Stimulated activated CD4-positive, alpha-beta T cell treated with anti-CD3 and anti-CD28 coated beads, Interleukin-4, amount 100 ng/mL, for 1 hour (primary cell): ENCODE data around the gene P3H1.
"Not testable (repeated sequence)": the region's sequence is repeated elsewhere in the genome, so short reads cannot be mapped to it uniquely, and the experiment has no call there.

Experiments
- DNase-seq: peaks from one replicate; pipeline ENCODE4 v3.0.0-alpha.2; 2020

The P3H1 gene, protein sequence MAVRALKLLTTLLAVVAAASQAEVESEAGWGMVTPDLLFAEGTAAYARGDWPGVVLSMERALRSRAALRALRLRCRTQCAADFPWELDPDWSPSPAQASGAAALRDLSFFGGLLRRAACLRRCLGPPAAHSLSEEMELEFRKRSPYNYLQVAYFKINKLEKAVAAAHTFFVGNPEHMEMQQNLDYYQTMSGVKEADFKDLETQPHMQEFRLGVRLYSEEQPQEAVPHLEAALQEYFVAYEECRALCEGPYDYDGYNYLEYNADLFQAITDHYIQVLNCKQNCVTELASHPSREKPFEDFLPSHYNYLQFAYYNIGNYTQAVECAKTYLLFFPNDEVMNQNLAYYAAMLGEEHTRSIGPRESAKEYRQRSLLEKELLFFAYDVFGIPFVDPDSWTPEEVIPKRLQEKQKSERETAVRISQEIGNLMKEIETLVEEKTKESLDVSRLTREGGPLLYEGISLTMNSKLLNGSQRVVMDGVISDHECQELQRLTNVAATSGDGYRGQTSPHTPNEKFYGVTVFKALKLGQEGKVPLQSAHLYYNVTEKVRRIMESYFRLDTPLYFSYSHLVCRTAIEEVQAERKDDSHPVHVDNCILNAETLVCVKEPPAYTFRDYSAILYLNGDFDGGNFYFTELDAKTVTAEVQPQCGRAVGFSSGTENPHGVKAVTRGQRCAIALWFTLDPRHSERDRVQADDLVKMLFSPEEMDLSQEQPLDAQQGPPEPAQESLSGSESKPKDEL

DNA sequence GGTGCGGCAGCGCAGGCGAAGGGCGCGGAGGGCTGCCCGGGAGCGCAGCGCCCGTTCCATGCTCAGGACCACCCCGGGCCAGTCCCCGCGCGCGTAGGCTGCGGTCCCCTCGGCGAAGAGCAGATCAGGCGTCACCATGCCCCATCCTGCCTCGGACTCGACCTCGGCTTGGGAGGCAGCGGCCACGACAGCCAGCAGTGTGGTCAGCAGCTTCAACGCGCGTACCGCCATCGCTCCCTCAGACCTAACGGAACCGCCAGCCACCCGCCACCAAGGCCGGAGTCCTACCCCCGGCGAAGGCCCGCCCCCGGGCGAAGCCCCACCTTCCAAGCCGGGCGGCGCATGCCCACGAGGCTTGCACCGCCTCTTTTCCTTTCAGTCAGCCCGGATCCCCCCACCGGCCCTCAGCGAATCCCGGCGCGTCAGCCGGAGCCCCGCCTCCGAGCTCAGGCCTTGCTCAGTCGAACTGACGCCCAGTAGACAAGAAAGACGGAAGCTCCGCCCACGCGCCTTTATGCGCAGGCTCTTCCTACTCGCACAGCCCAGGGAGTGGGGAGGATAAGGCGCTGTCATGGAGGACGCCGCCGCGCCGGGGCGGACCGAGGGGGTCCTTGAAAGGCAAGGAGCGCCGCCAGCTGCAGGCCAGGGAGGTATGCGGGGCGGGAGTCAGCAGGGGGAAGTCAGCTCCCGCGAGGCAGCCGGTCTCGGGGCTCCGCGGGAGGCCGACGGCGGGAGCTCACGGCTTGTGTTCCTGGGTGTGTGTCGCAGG, at the start of gene P3H1, which contains the start of gene C1orf50:
TSS of gene P3H1 (minus strand) at position 288 of the 769 bp plus-strand sequence. CDS start at position 231, 57 bp downstream.
TSS of gene C1orf50 (plus strand) at position 509 of the 769 bp plus-strand sequence. CDS start at position 572, 63 bp downstream.
- DNase-seq, result peak; percentile 99

DNA sequence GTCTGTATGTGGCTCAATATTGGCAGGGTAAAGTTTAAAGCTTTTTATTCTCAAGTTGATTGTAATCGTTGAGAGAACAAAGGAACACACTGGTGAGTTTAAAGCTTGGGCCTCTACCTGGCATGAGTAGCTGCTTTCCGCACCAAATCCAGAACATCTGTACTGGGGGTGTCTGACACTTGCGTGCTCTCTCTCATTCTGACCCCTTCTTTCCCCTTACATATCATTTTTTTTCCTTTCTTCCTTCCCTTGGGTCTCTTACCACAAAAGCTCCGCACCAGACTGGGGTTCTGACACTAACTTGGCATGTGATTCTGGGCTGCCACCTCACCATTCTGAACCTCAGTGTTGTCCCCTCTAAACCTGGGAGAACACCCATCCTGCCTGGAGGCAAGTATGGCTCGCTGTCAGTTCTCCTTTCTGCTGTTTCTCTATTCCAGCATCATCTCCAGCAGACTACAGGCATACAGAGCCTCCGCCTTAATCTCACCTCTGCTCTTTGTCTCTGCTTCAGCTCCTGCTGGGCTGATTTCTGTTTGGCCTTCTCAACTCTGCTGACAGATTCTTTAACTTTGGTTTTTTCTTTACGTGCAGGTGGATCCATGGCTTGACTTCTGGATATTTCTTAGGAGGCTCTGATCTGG, 49.2 kb upstream of the P3H1 start:
- DNase-seq, result no peak

DNA sequence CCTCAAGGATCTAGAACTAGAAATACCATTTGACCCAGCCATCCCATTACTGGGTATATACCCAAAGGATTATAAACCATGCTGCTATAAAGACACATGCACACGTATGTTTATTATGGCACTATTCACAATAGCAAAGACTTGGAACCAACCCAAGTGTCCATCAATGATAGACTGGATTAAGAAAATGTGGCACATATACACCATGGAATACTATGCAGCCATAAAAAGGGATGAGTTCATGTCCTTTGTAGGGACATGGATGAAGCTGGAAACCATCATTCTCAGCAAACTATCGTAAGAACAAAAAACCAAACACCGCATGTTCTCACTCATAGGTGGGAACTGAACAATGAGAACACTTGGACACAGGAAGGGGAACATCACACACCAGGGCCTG, 48.0 kb upstream of the P3H1 start:
- not testable (repeated sequence) for DNase-seq

DNA sequence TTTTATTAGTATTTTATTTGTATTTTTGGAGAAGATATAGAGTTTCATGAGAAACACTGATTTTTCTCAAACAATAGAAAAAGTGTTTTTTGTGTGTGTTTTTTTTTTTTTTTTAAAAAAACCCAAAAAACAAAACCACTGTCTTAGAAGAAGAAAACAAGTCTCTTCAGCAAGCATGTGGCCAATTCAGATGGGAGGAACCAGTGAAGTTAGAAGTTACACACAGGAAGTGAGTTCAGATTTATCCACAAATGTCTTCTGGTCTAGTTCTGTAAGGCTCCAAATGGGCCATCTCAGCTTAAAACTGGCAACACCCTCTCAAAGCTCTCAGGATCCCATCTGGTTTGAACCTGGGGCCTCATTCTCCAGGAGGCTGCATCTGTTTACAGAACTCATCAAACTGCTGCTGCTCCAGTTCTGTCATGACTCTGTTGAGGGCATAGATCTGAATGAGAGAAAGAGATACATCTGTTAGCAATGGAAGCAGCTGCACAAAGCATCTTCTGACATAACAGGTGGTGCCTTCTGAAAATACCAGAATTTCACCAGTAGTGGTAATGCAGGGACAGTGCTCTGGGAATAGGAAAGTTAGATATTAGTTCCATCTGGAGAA, 40.3 kb upstream of the P3H1 start:
- DNase-seq, result no peak

DNA sequence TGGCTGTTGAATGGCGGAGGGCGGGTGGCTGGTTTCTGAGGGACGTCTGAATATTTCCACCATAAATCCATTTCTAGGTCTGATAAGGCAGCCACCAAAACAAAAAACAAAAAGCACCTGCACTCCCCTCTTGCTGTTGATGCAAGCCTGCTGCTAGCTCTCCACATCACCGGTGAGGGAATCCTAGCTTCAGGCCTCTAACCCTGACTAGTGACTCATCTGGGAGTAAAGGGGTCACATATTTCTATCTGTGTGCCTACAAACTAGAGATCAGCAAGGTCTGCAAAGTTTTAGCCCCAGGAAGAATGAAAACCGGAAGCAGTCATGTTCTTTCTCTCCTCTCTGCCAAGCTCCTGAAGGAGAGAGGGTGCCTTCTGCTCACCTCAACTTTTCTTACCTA, 39.8 kb upstream of the P3H1 start:
- no peak for DNase-seq

DNA sequence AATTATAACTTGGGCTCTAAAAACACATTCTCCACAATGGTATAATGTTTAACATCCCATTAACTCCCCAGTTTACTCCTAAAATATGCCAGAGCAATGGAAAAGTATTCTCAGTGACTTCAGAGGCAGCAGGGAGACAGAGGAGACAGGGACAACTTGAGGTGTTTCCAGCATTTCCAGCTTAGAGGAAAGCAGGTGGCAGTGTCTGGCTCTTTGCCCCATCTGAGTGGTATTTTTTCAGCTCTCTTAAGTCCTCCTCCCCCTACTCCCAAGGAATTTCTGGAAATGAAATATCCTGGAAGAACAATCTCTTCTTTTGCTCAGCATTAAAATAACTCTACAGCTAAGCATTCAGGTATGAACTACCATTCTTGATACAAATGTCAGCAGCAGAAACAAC, 39.3 kb upstream of the P3H1 start:
- no peak for DNase-seq

DNA sequence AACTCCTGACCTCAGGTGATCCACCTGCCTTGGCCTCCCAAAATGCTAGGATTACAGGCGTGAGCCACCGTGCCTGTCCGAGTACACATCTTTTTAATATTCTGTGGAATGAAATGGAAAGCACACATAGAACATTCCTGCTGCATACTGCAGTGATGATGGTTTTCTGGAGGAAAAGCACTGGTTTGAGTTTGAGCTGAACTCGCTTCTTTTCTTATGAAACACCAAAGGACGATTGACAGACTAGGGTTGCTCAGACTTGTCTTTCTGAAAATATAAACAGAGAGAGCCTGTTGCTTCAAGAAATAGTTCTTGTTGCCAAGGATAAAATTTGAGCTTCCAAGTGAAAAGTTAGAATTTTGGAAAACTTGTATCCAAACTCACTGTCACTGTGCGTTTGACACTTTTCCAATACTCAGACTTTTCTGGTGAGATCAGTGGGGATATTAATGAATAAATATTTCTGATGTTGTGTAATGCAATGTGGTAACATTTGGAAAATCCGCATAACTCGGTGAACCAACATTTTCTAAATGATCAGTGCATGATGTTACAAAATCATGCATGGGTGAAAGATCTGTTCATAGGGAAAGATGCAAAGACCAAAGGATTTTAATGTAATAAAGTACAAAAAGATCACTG, 35.1 kb upstream of the P3H1 start:
- DNase-seq, result no peak

DNA sequence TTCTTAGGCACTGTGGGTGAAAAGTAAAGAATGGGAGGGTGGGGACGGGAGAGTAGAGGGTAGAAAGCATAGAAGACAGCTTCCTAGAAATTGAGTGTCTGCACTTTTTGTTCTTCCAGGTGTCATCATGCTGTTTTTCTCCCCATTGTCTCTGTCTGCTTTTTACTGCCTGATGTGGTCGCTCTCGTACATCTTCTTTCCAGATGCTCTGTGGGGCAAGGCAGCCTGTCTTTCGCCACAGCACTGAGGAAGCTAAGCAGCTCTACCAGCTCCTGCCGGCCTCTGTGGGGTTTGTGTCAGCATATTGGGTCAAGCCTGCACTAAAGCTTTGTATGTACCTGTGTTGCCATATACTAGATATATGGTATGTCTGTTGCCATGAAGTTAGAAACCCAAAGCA, 31.2 kb upstream of the P3H1 start:
- DNase-seq, result no peak

DNA sequence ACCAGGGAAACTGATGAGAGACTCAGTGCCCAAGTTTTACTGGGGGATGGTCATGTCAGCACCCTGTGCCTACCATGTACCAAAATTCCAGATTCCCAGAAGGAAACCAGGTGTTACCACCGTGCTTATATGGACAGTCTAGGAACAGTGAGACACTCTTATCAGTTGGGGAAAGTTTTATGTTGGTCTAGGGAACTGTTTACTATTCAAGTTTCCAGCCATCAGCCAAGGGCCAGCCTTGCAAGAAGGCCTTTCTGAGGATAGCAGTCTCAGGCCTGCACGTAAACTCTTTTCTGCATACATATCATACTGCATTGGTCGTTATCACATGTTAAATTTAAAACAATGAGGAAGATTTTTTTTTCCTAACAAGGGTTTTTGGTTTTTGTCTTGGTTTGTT, 30.6 kb upstream of the P3H1 start:
- no peak for DNase-seq

DNA sequence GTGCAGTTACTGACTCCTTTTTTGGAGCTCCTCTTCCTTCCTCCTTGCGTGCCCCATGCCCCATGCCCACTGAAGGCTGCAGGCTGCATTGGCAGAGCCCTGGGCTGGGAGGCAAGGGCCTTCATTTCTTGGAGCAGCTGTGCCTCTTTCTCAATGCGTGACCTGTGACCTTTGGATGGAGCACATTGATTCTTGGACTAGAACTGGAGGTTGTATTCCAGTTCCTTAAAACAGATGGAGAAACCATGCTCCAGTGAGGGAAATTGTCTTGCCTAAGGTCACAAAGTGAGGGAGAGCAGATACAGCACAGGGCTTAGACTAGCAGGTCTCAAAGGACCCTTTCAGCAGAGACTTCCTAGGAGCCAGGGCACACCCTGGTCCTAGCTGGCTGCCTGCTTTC, 27.0 kb upstream of the P3H1 start:
- no peak for DNase-seq

DNA sequence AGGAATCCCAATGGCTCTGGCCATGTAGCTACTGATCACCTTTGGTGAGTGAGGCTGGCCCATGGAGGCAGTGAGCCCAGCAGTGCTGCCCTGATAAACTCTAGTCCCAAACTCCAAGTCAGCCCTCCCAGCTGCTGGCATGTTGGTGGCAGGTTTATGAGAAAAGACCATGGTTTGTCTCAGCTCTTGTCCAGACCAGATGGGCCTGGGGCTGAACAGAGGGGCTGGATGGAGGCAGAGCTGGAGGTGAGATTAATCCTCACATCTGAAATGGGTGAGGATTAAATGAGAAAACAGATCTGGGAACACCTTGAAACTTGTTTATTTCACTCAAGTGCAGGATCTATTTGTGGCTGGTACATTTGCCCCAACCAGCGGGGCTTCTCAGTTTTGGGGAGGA, 21.2 kb upstream of the P3H1 start:
- no peak for DNase-seq

DNA sequence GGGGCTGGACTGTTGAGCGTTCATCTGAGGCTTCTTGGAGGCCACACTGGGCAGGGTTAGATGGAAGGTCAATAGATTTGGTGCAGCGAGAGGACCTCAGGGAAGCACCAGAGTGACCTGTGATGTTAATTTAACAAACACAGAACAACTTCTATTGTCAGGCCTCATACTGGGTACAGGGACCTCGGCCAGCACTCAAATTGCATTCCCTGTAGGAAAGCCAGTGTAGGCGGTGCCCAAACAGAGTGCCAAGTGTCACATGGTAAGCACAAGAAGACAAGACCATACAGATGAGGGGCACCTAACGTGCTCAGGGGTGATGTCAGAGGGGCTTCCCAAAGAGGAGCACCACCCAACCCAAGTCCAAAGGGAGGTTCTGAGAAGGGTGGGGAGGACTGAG, 19.3 kb upstream of the P3H1 start:
- DNase-seq, result no peak

DNA sequence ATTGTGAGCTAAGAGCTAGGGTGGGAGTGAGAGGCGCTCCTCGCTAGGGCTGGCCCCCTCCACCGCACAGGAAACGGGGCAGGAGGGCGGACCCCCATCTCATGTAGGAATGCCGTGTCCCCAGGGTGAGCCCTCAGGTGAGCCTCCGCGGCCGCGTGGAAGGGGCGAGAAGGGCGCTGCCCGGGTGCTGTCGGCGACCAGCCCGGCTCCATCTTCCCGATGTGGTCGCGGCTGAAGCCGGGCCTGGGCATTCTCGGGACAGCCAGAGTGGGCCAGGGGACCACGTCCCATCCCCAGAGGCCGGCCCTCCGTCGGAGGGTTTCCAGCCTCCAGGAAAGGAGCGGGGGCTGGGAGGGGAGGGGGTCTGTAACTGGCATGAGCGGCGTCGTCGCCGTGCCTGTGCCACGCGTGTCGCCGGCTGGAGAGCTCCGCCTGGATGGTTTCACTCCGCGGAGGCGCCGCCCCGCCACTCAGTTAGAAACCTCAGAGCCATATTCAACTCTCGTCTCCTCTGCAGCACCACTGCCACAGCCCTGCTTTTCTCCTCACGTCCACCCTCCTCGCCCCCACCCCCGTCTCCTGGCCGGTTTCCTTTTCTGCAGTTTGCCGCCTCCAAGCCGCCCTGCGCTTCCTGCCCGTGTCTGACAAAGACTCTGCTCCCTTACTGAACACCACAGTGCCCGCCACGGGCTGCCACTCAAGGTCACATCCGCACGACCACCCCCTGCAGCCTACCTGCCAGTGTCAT, 18.3 kb upstream of the P3H1 start, which contains the start of gene TMEM269:
TSS of gene TMEM269 (plus strand) at position 46 of the 748 bp plus-strand sequence. CDS start 4,903 bp downstream, outside the sequence.
- peak; percentile 52 for DNase-seq

DNA sequence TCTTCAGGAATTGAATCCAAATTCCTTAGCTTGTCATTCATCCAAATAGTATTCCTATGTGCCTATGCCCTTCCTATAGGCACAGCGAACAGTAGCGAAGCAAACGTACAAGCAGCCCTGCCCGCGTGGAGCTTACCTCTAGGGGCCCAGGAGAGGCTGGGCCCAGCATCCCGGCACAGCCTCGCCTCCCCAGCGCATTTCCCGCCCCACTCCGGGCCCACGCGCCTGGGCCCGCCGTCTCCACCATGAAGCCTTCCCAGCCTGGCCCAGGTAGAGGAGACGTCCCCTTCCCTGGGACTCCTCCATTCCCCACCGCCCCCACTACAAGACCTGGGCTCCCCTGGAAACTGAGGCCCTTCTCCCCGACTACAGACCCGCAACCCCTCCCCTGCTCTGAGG, 17.7 kb upstream of the P3H1 start:
- no peak for DNase-seq

DNA sequence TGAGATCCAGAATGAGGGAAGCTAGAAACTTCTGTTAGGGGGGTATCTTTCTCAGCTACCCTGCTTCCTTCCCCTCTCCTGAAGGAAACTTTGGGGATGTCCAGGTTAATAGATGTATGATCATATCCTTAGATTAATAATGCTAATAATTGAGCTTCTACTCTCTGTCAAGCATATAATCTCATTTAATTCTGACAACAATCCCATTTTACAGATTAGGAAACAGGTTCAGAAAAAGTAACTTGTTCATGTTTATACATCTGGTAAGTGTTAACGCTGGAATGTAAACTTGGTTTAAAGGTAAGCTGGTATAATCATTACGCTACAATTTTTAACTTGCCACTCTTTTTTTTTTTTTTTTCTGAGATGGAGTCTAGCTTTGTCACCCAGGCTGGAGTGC, 16.3 kb upstream of the P3H1 start:
- DNase-seq, result no peak

DNA sequence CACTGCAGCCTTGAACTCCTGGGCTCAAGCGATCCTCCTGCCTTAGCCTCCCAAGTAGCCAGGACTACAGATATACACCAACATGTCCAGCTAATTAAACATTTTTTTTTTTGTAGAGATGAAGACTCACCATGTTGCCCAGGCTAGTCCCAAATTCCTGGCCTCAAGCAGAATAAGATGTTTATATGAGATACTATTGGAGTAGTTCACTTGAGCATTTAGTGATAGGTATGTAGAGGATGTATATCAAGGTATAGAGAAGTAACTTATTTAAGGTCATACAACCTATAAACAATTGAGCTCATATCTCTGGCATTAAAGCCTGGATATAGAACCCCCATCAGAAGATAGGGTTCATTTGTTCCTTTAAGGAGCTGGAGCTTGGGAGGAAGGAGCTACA, 13.3 kb upstream of the P3H1 start:
- DNase-seq, result no peak

DNA sequence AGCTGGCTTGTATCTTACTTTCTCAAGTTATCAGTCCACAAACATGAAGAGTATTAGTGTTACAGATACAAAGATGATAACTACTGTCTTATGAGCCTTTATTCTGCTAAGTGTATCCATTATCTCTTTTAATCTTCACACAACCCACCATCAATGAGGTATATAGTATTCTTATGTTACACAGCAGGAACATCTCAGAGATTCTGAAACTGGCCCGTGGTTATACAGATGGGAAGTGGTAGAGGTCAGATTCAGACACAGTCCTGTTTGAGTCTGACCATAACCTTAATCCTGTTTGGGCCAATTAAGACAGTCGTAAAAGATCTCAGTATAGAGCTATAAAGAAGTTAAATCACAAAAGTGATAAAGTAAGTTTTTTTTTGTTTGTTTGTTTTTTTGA, 12.9 kb upstream of the P3H1 start:
- DNase-seq, result no peak

DNA sequence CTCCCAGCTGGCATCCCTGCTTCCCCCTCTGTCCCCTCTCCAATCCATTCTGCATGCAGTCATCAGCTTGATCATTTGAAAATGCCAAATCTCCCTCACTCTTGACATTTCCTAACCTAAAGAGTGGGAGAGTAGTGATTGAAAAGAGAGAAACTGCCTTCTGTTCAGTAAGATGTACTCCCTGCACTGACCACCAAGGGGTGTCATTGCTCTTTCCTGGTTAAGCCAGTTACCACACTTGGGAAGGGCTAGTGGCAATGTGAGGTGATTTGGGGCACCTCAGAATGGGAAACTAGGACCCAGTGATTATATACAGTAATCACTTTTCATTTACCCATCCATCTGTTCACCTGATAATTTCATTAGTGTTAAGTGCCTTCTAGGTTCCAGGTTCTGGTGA, 11.0 kb upstream of the P3H1 start:
- peak; percentile 15 for DNase-seq

DNA sequence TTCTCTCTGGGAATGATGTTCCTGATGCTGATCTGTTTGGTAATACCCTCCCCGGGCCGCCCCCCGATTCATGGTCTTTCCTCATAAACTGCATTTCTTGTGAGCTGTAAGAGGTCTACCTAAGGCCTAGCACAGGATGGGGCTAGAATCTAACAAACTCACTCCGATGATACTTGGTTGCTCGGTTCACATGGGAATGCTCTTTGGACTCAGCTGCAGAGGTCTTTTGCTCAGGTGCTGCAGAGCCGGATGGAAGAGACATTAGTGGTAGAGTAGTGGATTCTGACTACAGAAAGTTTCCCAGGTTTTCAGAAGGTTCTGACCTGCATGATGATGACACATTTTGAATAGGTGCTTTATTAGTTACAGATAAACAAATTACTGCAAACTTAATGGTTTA, 9.7 kb upstream of the P3H1 start:
- DNase-seq, result no peak

DNA sequence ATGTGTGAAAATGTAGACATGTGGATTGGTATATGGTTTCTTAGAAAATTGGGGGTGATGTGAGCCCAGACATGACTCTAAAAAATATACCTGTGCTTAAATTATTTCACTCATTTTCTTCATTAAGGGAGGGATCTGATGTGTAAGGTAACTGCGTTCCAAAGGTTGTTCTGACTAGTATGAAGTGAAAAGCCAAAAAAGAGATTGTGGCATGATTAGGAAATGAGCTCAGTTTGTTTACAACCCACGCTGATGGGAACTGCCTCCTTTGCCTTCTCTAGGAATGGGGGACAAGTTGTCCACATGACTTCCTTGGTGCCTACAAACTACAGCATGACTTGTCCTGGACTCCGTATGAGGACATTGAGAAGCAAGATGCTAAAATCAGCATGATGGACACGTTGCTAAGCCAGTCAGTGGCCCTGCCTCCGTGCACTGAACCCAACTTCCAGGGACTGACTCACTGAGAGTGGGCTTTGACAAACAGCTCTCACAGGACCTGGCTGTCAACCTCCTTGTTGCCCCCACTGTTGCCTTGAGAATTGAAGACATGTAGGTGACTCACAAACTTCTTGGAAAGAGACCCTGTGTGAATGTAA, 8.2 kb upstream of the P3H1 start:
- no peak for DNase-seq

DNA sequence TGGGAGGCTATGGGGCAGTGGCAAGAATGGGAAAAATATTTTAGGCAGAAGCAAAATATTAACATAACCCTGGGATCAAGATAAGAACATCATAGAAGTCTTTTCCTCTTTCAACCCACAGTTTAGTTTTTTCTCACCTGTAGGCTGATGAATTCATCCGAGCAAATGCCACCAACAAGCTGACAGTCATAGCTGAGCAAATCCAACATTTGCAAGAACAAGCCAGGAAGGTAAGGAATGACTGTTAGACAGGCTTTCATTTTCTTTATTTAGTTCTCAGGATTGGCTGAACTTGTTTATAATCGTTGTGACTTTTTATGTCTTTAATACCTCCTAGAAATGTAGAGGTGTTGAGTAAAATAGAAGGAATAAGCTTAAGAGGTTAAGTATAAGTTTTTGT, 6.6 kb upstream of the P3H1 start:
- DNase-seq, result no peak
